Activated CD8-positive, alpha-beta memory T cell treated with anti-CD3 and anti-CD28 coated beads for 48 hours (primary cell): ENCODE measurements around the gene GNB1L.
"Not testable (repeated sequence)": the region's sequence is repeated elsewhere in the genome, so short reads cannot be mapped to it uniquely, and the experiment has no call there.

Source experiments
- DNase-seq, 3 experiments: peaks; one replicate each; pipeline ENCODE4 v3.0.0-alpha.2; 2020; ENCODE audit warnings: low read depth in 2 of 3, low spot score in 2 of 3

The GNB1L gene

GRCh38 chr22:19784384-19785175, 70.1 kb downstream of the GNB1L start:
- no peak for DNase-seq

GRCh38 chr22:19783586-19784383, 70.9 kb downstream of the GNB1L start:
- DNase-seq = no peak

DNA sequence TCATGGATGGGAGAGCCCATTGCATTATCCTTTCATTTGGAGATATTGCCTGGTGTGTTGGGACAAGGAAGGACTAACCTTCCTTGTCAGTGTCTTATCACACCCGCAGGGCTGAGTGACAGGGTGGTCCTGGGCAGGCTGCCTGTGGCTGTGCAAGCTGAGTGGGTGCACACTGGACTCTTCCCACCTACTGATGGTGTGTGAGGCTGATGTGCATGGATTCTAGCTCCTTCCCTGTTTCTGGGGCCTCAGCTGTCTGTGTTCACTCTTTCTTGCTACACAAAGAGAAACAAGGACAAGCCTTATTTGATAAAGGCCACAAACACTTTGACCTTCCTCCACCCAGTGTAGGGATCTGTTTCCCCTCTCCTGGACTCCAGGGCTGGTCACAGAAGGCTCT, 72.1 kb downstream of the GNB1L start:
- DNase-seq = no peak

DNA sequence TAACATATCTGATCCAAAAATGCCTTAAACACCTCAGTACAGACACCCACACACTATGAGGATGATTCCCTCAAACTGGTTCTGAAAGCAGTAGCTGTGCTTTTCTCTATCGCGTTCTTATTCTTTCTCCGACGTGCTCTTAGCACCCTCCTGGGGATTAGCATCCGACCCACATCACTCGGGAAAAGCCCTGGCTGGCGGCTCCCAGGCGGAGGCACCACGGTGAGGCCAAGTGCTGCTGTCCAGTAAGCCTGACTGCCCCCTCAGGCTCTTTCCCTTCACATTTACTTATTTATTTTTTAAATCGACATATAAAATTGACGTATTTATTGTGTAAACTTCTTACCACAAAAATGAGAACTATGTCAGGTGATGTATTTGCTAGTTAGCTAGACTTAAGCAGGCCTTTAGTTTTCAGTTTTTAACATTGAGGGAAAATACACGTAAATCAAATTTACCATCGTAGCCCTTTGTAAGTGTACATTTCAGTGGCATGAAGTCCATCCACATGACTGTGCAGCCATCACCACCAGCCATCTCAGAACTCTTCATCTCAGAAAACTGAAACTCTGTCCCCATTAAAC, 74.9 kb downstream of the GNB1L start:
- DNase-seq = no peak

DNA sequence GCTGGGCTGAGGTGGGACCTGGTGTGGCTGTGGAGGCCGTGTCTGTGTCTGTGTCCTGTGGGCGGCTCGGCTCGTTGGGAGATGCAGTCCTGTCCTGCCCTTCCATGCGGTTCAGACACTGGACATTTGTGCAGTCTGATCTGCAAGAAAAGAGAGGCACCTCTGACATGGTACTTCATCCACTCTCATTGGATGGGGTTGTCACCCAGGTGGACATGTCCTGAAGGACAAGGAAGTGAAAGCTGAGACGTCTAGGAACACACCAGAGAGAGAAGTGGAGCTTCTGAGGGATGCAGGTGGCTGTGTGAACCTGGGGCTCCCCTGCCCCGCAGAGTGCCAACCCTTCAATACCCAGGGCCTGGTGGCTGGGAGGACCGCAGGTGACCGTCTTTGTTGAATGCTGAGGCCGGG, 75.7 kb downstream of the GNB1L start:
- DNase-seq = no peak

DNA sequence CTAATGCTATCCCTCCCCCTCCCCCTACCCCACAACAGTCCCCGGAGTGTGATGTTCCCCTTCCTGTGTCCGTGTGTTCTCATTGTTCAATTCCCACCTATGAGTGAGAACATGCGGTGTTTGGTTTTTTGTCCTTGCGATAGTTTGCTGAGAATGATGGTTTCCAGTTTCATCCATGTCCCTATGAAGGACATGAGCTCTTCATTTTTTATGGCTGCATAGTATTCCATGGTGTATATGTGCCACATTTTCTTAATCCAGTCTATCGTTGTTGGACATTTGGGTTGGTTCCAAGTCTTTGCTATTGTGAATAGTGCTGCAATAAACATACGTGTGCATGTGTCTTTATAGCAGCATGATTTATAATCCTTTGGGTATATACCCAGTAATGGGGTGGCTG, 77.5 kb downstream of the GNB1L start:
- DNase-seq = not testable (repeated sequence)

- no peak for DNase-seq
Measured at GRCh38 chr22:19776433-19777031, 78.1 kb downstream of the GNB1L start.

- no peak for DNase-seq
Measured at GRCh38 chr22:19775496-19776325, 79.0 kb downstream of the GNB1L start.

- no peak for DNase-seq
Measured at GRCh38 chr22:19774628-19775027, 80.0 kb downstream of the GNB1L start.

DNA sequence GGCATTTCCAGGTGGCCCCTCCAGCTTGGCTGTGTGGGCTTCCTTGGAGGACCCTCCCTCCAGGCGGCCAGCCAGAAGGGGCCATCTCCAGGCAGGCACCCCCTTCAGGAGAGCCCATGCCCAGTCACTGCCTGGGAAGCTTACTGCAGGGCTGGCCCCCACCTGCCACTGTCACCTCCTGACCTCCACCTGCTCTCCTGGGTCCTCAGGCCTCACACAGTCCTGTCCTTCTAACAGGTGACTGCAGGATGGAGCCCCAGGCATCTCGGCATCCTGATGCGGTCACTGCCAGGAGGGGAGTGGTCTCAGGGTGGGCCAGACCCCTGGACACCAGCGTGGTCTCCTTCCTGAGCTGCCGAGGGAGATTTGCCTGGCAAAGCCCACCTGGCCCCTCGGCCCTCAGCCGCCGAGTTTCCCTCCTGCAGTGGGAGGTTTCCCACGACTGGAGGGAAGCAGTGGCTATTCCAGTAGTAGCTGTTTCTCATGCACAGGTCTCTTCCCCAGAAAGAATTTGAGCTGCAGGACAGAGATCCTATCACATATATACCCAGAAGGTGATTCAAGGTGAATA, 81.1 kb downstream of the GNB1L start:
- no peak for DNase-seq

DNA sequence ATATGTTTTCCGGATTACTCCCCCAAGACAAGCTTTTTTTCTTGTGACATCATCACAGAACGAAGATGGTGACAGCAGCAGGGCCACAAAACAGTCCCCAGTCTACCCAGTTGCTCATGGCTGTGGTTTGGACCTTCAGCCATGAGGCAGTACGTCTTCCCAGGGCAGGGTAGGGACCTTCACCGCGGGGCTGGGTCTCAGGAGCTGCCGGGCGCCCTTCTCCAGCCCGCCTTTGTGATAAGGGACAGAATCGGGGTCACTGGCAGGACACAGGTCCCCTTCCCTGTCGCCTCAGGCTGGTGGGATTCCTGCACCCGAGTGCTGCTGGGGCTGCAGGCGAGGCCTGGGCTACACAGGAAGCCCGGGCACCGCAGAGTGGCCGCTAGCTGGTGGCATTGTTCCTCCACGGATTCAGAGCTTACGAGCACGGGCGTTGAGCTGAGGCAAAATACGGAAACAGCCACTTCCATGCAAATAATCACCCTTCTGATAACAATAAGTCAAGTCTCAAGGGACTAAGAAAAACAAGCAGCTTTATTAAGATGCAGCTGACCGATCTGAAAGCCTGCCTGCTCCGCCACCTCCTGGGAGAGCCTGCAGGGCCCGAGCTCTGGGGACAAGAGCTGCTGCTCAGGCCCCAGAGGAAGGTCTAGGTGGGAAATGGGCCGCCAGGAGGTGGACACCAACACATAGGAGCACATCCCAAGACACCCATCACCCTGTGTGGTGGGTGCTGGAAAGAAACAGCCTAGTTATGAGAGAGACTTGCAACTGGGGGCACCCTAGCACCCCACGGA, 81.8 kb downstream of the GNB1L start:
- DNase-seq = no peak

GRCh38 chr22:19772422-19772672, 82.3 kb downstream of the GNB1L start:
- DNase-seq = no peak

DNA sequence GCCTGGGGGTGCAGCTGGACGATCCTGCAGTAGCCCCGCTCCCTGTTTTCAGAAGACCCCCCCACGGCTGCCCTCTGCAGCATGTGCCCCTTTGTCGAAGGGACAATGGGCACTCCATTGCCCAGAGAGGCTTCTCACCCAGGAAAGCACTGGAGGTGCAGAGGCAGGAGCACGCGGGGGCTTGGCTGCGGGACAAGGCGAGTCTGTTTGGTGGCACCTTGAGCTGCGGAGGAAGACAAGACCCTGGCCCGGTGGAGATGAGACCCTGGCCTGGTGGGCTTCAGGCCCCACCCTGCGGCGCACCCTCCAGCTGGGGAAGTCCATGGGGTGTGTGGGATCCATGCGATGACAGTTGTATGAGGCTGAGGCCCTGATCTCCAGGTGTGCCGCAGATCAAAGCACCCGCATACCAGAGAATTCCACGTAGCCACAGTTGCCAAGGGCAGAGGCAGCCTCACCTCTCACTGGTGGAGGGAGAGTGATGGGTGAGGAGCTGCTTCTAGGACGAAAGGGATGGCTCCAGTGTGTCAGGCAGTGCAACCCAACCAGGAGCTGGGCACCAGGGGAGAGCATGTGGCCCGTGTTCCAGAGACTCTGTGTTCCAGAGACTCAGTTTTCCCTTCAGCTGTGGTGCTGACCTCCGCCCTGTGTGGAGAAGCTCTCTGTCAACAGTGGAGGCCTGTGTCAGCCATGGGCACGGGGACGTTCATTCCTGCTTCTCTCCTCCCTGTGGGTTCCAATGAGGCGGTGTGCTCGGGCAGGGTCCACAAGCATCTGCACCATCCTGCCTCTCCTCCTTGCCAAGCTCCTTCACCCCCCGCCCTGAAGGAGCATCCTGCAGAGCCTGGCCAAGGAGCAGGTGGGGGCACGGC, 84.1 kb downstream of the GNB1L start:
- no peak for DNase-seq

GRCh38 chr22:19769393-19769715, 85.3 kb downstream of the GNB1L start:
- DNase-seq = no peak

- DNase-seq = no peak
Measured at GRCh38 chr22:19767427-19768341, 87.0 kb downstream of the GNB1L start.

DNA sequence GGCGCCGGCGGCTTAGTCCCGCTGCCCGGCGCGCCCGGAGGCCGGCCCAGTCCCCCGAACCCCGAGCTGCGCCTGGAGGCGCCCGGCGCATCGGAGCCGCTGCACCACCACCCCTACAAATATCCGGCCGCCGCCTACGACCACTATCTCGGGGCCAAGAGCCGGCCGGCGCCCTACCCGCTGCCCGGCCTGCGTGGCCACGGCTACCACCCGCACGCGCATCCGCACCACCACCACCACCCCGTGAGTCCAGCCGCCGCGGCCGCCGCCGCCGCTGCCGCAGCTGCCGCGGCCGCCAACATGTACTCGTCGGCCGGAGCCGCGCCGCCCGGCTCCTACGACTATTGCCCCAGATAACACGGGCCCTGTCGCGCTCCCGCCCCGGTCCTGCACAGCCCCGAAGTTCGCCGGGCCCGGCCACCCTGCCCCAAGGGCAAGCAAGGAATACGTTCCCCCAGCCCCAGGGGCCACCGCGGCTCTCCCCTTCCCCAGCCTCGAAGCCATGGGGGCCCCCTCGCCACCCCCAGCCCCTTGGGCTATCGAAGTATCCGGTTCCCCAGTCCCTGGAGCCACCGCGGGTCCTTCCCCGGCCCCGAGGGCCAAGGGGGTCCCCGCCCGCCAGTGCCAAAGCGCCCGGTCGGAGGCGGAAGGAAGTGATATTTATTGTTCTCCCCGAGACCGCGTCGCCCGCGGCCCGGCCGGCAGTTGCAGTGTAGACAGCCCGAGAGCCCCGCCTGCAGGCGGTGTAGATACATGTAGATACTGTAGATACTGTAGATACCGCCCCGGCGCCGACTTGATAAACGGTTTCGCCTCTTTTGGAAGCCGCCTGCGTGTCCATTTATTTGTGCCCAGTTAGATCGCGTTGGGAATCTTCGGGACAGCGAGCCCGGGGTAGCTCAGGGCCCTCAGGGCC, 87.9 kb downstream of the GNB1L start:
- peak in 2 of 3 experiments; percentile 18 to 30 for DNase-seq

- no peak for DNase-seq
Measured at GRCh38 chr22:19766240-19766510, 88.5 kb downstream of the GNB1L start.
